Measurements from ENCODE around the gene GAPVD1.
"Not testable (repeated sequence)": the region's sequence is repeated elsewhere in the genome, so short reads cannot be mapped to it uniquely, and the experiment has no call there.

The GAPVD1 gene, protein sequence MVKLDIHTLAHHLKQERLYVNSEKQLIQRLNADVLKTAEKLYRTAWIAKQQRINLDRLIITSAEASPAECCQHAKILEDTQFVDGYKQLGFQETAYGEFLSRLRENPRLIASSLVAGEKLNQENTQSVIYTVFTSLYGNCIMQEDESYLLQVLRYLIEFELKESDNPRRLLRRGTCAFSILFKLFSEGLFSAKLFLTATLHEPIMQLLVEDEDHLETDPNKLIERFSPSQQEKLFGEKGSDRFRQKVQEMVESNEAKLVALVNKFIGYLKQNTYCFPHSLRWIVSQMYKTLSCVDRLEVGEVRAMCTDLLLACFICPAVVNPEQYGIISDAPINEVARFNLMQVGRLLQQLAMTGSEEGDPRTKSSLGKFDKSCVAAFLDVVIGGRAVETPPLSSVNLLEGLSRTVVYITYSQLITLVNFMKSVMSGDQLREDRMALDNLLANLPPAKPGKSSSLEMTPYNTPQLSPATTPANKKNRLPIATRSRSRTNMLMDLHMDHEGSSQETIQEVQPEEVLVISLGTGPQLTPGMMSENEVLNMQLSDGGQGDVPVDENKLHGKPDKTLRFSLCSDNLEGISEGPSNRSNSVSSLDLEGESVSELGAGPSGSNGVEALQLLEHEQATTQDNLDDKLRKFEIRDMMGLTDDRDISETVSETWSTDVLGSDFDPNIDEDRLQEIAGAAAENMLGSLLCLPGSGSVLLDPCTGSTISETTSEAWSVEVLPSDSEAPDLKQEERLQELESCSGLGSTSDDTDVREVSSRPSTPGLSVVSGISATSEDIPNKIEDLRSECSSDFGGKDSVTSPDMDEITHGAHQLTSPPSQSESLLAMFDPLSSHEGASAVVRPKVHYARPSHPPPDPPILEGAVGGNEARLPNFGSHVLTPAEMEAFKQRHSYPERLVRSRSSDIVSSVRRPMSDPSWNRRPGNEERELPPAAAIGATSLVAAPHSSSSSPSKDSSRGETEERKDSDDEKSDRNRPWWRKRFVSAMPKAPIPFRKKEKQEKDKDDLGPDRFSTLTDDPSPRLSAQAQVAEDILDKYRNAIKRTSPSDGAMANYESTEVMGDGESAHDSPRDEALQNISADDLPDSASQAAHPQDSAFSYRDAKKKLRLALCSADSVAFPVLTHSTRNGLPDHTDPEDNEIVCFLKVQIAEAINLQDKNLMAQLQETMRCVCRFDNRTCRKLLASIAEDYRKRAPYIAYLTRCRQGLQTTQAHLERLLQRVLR (N-terminal part only)

DNA sequence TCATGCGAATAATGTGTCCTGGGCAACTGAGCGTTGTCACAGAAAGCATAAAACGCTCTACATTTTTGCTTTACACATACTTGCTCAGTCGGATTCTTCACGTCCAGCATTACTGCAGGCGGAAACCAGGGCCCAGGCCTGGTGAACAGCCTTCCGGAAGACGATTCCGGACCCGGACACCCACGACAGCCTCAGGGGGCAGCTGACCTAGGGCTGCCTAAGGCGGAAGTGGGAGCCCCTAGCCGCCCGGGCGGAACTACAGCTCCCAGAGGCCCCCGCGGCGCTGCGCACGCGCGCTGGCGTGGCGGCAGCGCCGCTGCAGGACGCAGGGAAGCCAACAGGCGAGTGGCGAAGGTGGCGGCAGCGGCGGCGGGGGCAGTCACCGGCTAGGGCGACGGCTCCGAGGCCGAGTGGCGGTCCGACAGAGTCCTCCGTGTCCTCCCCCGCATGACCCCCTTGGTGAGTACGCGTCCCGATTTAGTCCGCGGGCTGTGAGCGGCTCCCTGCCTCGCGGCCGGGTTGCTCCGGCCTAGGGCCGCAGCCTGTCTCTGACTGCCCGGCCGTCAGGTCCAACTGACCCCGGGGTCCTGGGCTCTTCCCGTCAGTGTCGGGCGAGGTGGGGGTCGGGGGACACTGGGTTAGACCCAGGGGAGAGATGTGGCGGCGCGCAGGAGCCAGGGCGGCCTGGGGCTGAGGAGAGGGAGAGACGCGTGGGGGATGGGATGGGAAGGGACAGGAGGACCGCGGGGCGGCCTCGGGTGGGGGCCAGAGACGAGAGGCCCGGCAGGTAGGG lies at the start of gene GAPVD1:
GAPVD1 (plus strand) TSS at position 326 of the 793 bp plus-strand sequence. CDS start 37,096 bp downstream, outside the sequence.
- DNase-seq (ENCODE audit: low read depth in 2 of 2), result peak; percentile 77 to 83

GRCh38 chr9:125214186-125214585 lies 47.4 kb upstream of the GAPVD1 start:
- DNase-seq (ENCODE audit: low read depth in 2 of 2), result no peak

DNA sequence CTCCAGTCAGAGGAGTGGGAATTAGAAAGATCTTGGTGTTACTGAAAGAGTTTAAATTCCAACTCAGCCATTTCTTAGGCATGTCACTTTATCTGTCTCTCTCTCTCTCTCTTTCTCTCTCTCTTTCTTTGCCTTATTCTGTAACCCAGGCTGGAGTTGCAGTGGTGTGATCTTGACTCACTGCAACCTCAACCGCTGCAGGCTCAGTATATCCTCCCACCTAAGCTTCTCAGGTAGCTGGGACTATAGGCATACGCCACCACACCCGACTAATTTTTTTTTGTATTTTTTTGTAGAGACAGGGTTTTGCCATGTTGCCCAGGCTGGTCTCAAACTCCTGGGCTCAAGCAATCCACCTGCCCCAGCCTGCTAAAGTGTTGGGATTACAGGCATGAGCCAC lies 43.0 kb upstream of the GAPVD1 start:
- no peak for DNase-seq (ENCODE audit: low read depth in 2 of 2)

DNA sequence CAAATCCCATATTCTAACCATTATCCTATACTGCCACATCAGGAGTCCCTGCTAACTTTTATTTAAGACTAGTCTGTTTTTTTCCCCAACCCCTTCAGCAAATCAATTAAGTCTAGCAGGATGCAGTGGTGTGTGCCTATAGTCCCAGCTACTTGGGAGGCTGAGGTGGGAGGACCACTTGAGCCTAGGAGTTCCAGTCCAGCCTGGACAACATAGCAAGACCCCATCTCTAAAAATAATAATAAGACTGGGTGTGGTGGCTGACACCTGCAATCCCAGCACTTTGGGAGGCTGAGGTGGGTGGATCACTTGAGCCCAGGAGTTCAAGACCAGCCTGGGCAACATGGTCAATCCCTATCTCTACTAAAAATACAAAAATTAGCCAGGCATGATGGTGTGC lies 36.8 kb upstream of the GAPVD1 start:
- not testable (repeated sequence) for DNase-seq (ENCODE audit: low read depth in 2 of 2)

DNA sequence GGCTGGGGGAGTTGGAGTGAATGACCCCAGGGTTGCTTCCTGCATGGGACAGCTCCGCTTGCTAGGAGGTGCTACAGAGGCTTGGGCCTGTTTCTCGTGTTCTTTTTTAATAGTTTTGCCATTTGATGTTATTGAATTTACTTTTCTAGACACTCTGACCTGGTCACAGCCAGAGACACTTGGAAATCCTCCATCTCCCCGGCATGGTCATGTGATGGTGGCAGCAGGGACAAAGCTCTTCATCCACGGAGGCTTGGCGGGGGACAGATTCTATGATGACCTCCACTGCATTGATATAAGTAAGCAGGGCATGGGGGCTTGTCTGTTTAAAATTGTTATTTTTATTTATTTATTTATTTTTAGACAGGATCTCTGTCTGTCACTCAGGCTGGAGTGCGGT lies 33.9 kb upstream of the GAPVD1 start:
- no peak for DNase-seq (ENCODE audit: low read depth in 2 of 2)

DNA sequence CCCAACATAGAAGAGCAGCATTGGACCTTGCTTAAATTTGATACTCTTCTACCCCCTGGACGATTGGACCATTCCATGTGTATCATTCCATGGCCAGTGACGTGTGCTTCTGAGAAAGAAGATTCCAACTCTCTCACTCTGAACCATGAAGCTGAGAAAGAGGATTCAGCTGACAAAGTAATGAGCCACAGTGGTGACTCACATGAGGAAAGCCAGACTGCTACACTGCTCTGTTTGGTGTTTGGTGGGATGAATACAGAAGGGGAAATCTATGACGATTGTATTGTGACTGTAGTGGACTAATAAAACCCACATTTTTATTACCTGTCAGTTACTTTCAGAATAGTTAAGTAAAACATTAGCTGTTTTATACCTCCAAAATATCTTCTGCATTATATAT lies 27.9 kb upstream of the GAPVD1 start:
- no peak for DNase-seq (ENCODE audit: low read depth in 2 of 2)

GRCh38 chr9:125234099-125234498 lies 27.5 kb upstream of the GAPVD1 start:
- not testable (repeated sequence) for DNase-seq (ENCODE audit: low read depth in 2 of 2)

GRCh38 chr9:125235804-125236519 lies 25.7 kb upstream of the GAPVD1 start:
- no peak for DNase-seq (ENCODE audit: low read depth in 2 of 2)

- not testable (repeated sequence) for DNase-seq (ENCODE audit: low read depth in 2 of 2)
These were observed 25.0 kb upstream of the GAPVD1 start for GRCh38 chr9:125236520-125237159.

GRCh38 chr9:125238127-125238914 lies 23.3 kb upstream of the GAPVD1 start:
- no peak for DNase-seq (ENCODE audit: low read depth in 2 of 2)

DNA sequence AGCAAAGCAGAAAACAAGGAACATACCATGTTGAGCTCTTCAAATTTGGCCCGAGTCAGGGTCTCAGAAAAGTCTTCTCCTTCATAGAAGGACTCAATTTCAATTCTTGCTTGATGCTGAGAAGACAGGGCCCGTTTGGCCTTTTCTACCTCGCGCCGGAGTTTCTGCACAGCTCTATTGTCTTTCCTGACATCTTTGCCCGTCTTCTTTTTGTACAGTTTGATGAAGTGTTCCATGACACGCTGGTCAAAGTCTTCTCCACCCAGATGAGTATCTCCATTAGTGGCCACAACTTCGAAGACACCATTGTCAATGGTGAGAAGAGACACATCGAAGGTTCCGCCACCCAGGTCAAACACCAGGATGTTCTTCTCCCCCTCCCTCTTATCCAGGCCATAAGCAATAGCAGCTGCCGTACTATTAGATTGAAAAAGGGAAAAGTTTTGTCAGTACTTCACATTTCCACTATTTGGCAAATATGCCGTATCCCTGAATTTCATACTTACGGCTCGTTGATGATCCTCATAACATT lies 22.6 kb upstream of the GAPVD1 start:
- DNase-seq (ENCODE audit: low read depth in 2 of 2), result no peak

DNA sequence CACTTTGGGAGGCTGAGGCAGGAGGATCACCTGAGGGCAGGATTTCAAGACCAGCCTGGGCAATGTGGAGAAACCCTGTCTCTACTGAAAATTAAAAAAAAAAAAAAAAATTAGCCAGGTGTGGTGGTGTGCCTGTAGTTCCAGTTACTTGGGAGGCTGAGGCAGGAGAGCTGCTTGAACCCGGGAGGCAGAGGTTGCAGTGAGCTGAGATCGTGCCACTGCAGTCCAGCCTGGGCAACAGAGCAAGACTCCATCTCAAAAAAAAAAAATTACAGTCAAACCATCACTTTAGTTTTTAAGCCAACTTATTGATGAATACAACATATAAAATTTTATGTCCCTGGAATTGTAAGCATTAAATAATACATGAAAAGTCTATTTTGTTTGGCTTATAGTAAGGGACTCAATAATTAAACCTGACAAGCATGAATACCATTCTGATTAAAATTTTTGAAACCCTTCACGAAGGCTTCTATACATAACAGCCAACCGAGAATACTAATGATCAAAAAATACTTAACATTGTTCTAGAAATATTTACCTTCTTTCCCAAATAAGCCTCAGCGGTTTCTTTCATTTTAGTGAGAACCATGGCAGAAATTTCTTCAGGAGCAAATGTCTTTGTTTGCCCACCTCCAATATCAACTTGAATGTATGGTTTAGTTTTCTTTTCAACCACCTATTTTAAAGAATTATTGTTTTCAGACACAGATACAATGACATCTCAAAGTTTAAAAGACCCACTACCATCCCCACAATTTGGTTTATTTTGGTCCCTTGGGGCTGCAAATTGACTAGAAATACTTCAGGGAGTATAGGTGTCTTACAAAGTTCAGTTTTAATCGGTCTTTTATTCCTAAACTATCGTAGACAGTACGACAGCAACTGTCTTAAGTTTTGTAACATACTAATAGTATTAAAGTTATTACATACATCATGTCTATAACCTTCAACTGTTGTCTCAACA lies 21.7 kb upstream of the GAPVD1 start:
- no peak for DNase-seq (ENCODE audit: low read depth in 2 of 2)

DNA sequence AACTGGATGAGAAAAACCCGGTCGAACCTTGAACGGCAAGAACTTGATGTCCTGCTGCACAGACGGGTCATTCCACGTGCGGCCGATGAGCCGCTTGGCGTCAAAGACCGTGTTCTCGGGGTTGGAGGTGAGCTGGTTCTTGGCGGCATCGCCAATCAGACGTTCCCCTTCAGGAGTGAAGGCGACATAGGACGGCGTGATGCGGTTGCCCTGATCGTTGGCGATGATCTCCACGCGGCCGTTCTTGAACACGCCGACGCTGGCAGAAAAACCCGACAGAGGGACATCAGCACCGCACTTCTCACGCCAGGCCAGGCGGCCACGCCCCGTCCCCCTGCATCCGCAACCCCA lies 21.0 kb upstream of the GAPVD1 start:
- DNase-seq (ENCODE audit: low read depth in 2 of 2), result peak in 1 of 2 donors; percentile 35

DNA sequence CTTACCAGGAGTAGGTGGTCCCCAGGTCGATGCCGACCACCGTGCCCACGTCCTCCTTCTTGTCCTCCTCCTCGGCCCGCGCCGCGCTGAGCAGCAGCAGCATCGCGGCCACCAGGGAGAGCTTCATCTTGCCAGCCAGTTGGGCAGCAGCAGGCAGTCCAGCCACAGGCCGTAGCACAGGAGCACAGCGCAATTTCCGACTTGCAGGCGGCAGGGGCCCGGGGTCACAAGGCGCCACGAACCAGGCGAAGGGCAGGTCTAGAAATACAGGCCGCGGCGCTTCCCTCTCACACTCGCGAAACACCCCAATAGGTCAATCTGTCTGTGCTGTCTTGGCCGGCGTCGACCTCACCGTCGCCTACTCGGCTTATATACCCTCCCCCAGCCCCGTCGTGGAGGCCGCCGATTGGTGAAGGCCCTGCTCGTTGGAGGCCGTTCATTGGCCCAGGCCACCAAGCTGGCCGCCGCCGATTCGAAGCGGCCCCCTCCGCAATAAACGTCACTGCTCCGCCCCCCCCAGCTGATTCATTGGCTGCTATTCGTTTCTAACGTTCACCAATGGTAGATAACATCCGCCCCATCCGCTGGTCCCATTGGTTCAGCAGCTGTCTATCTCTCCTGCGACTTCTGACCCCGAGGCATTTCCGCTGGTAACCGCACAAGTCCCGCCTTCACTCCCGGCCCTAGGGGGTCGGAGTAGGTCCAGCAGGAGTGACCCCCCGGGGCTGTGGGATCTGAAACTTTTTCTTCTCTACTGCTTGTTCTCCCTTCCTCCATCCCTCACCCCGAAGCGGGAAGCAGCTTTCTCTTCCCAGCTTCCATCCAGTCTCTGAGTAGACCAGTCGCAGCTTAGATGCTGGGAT lies 20.4 kb upstream of the GAPVD1 start, which contains the start of gene HSPA5:
HSPA5 (minus strand) TSS at position 344 of the 863 bp plus-strand sequence; CDS start at position 127, 217 bp downstream.
- peak; percentile 97 to 99 for DNase-seq (ENCODE audit: low read depth in 2 of 2)

- peak in 1 of 2 donors; percentile 15 for DNase-seq (ENCODE audit: low read depth in 2 of 2)
These were observed 19.5 kb upstream of the GAPVD1 start for GRCh38 chr9:125241863-125242739.
